Neural cell (in vitro differentiated cells): ENCODE measurements around the gene TRERF1.

Experiments used
- CTCF ChIP-seq: fragments of 450-650 bp; IDR thresholded peaks from 2 replicates; pipeline ENCODE4 v1.5.1; 2014; ENCODE audit warnings: antibody characterized with exemption, mild to moderate bottlenecking, moderate library complexity; ENCODE audit not compliant: poor library complexity, severe bottlenecking
- EP300 ChIP-seq: fragments of 450-650 bp; conservative IDR thresholded peaks from 2 replicates; pipeline ENCODE4 v1.6.1; 2014; ENCODE audit warnings: antibody characterized with exemption, mild to moderate bottlenecking, moderate library complexity; ENCODE audit not compliant: poor library complexity, severe bottlenecking
- EZH2 ChIP-seq: fragments of 200-600, 300-800 bp; shearing (Covaris generic), sonication (generic); IDR thresholded peaks from 2 replicates; pipeline ENCODE4 v1.6.1; 2014; ENCODE audit warnings: antibody characterized with exemption, low read length, borderline replicate concordance, mild to moderate bottlenecking; ENCODE audit not compliant: insufficient read depth, poor library complexity, severe bottlenecking
- RAD21 ChIP-seq: fragments of 450-650 bp; conservative IDR thresholded peaks from 2 replicates; pipeline ENCODE4 v1.6.1; 2014; ENCODE audit warnings: antibody characterized with exemption, mild to moderate bottlenecking, moderate library complexity
- SMC3 ChIP-seq: fragments of 450-650 bp; conservative IDR thresholded peaks from 2 replicates; pipeline ENCODE4 v1.6.1; 2014; ENCODE audit warnings: antibody characterized with exemption, mild to moderate bottlenecking, moderate library complexity; ENCODE audit not compliant: poor library complexity
- TAF1 ChIP-seq: IDR thresholded peaks from 2 replicates; pipeline ENCODE4 v1.6.1; 2012; ENCODE audit warnings: low read depth

- TF ChIP-seq CTCF (no peak), RAD21 (no peak), TAF1 (no peak), EZH2 (no peak), EP300 (no peak), SMC3 (no peak)
Observed at GRCh38 chr6:42367353-42368011, 84.2 kb downstream of the TRERF1 start.
